Measurements from ENCODE around the gene PROZ.

PROZ gene

GRCh38 chr13:113192902-113193301 lies 34.5 kb downstream of the PROZ start:
- Histone ChIP-seq H3K9me3 (ENCODE audit: insufficient read depth, low read length) (no peaks in the 10 kb centered on the region), H3K79me2 (ENCODE audit: low read length) (no peaks in the 10 kb centered on the region), H2AFZ (ENCODE audit: low read depth, low read length) (no peak overlapping the region), H3K27ac (ENCODE audit: low read length) (no peak overlapping the region), H4K20me1 (ENCODE audit: insufficient read depth, low read length) (0 out of 2 replicates have a peak, but pooled peaks cover 4% of the 10 kb centered on the region), H3K4me1 (ENCODE audit: low read length) (no peaks in the 10 kb centered on the region), H3K9ac (ENCODE audit: low read length) (no peak overlapping the region), H3K36me3 (replicated peaks; ENCODE audit: low read depth, low read length) (peaks cover 80% of the 10 kb centered on the region), H3K4me3 (ENCODE audit: low read length) (no peak overlapping the region), H3K4me2 (ENCODE audit: low read length) (no peak overlapping the region), H3K27me3 (ENCODE audit: low read depth, low read length) (no peaks in the 10 kb centered on the region)
- no peak for TF ChIP-seq EZH2phosphoT487 (IDR thresholded peaks at IDR 0.05; ENCODE audit: low read depth)
- TF ChIP-seq CTCF (IDR thresholded peaks at IDR 0.05; ENCODE audit: low read depth, low read length): no peak

- Histone ChIP-seq H2AFZ (ENCODE audit: low read depth, low read length) (no peak overlapping the region), H3K36me3 (replicated peaks; ENCODE audit: low read depth, low read length) (peaks cover 79% of the 10 kb centered on the region), H3K79me2 (ENCODE audit: low read length) (peaks cover 16% of the 10 kb centered on the region), H4K20me1 (ENCODE audit: insufficient read depth, low read length) (peaks cover 6% of the 10 kb centered on the region; the same call in 1 of the 2 replicates), H3K27me3 (ENCODE audit: low read depth, low read length) (no peaks in the 10 kb centered on the region), H3K4me3 (ENCODE audit: low read length) (no peak overlapping the region), H3K9me3 (ENCODE audit: insufficient read depth, low read length) (no peaks in the 10 kb centered on the region), H3K4me1 (ENCODE audit: low read length) (no peaks in the 10 kb centered on the region), H3K9ac (ENCODE audit: low read length) (no peak overlapping the region), H3K4me2 (ENCODE audit: low read length) (no peak overlapping the region), H3K27ac (ENCODE audit: low read length) (no peak overlapping the region)
- no peak for TF ChIP-seq EZH2phosphoT487 (IDR thresholded peaks at IDR 0.05; ENCODE audit: low read depth)
- no peak for TF ChIP-seq CTCF (IDR thresholded peaks at IDR 0.05; ENCODE audit: low read depth, low read length)
These were observed 36.9 kb downstream of the PROZ start for GRCh38 chr13:113195360-113195759.

GRCh38 chr13:113196970-113197737 lies 38.7 kb downstream of the PROZ start:
- no peak for TF ChIP-seq CTCF (IDR thresholded peaks at IDR 0.05; ENCODE audit: low read depth, low read length)
- TF ChIP-seq EZH2phosphoT487 (IDR thresholded peaks at IDR 0.05; ENCODE audit: low read depth): no peak
- H3K79me2 ChIP-seq (ENCODE audit: low read length): peaks cover 34% of the 10 kb centered on the region
- H4K20me1 ChIP-seq (ENCODE audit: insufficient read depth, low read length): peaks cover 13% of the 10 kb centered on the region
- H3K4me2 ChIP-seq (ENCODE audit: low read length): no peak overlapping the region
- no peaks in the 10 kb centered on the region for H3K9me3 ChIP-seq (ENCODE audit: insufficient read depth, low read length)
- H3K9ac ChIP-seq (ENCODE audit: low read length): no peak overlapping the region
- H3K27me3 ChIP-seq (ENCODE audit: low read depth, low read length): no peaks in the 10 kb centered on the region
- peaks cover 75% of the 10 kb centered on the region for H3K36me3 ChIP-seq (replicated peaks; ENCODE audit: low read depth, low read length)
- H3K4me1 ChIP-seq (ENCODE audit: low read length): no peaks in the 10 kb centered on the region
- H3K4me3 ChIP-seq (ENCODE audit: low read length): no peak overlapping the region
- no peak overlapping the region for H3K27ac ChIP-seq (ENCODE audit: low read length)
- no peak overlapping the region for H2AFZ ChIP-seq (ENCODE audit: low read depth, low read length)

GRCh38 chr13:113201815-113202214 lies 43.4 kb downstream of the PROZ start:
- no peak overlapping the region for H3K27ac ChIP-seq (ENCODE audit: low read length)
- H3K4me2 ChIP-seq (ENCODE audit: low read length): no peak overlapping the region
- H4K20me1 ChIP-seq (ENCODE audit: insufficient read depth, low read length): peaks cover 57% of the 10 kb centered on the region
- TF ChIP-seq CTCF (IDR thresholded peaks at IDR 0.05; ENCODE audit: low read depth, low read length) (no peak), EZH2phosphoT487 (IDR thresholded peaks at IDR 0.05; ENCODE audit: low read depth) (no peak)
- H3K4me3 ChIP-seq (ENCODE audit: low read length): no peak overlapping the region
- peaks cover 81% of the 10 kb centered on the region for H3K79me2 ChIP-seq (ENCODE audit: low read length)
- no peaks in the 10 kb centered on the region for H3K27me3 ChIP-seq (ENCODE audit: low read depth, low read length)
- H2AFZ ChIP-seq (ENCODE audit: low read depth, low read length): no peak overlapping the region
- peaks cover 61% of the 10 kb centered on the region for H3K36me3 ChIP-seq (replicated peaks; ENCODE audit: low read depth, low read length)
- H3K4me1 ChIP-seq (ENCODE audit: low read length): peaks cover 8% of the 10 kb centered on the region
- H3K9me3 ChIP-seq (ENCODE audit: insufficient read depth, low read length): no peaks in the 10 kb centered on the region
- H3K9ac ChIP-seq (ENCODE audit: low read length): no peak overlapping the region
